ENCODE results near the gene AAK1. TPM values are rescaled to one million over a fixed set of nuclear protein-coding genes. Genes with fewer than 3 reads are reported as not detected.

Gene AAK1
- total and polyA plus RNA-seq, 10 of the 15 experiments (the other 5 are each of a cell fraction or from before 2014, with no cell fraction given): 2.9 to 41.4 (median 17.5) TPM

- intact Hi-C loops (cut with micrococcal nuclease; ENCODE audit: unreplicated experiment) (no loop called here), in situ Hi-C loops (cut with MboI) (no loop called here)
- H3K4me1 ChIP-seq (ENCODE audit: control insufficient read depth, insufficient read depth, low read length): peaks cover 24% of the 10 kb centered on the region
- H3K9me3 ChIP-seq (replicated peaks; ENCODE audit: control insufficient read depth, insufficient read depth, low read length): peaks cover 1% of the 10 kb centered on the region; the same call in 1 of the 3 replicates
- peaks cover 45% of the 10 kb centered on the region for H3K79me2 ChIP-seq (ENCODE audit: control insufficient read depth, insufficient read depth, low read length)
- ATAC-seq: no peak
- ChIA-PET SMC1A (ENCODE audit: uncharacterized antibody, unreplicated experiment) (no interaction called here), RAD21 (ENCODE audit: unreplicated experiment) (no interaction called here), POLR2A (no interaction called here), CTCF (interaction anchor here (0.6 kb wide), 1 partner anchor 20 kb away, joined by 3 read pairs; no protein-coding TSS in a partner anchor)
- 100% methylated on average over 3 of the region's 3 CpGs for WGBS (ENCODE audit: insufficient coverage, insufficient replicate concordance, low lambda C conversion rate, missing lambda C conversion rate)
- FAIRE-seq: no peak
- no peak overlapping the region for H3K9ac ChIP-seq (ENCODE audit: control insufficient read depth, insufficient read depth, low read length)
- no peak for DNase-seq (ENCODE audit: low read depth, low spot score)
- H3K4me2 ChIP-seq (ENCODE audit: control insufficient read depth, insufficient read depth): no peak overlapping the region
- BruUV-seq (replicated peaks): no TSS peak
- H3K27me3 ChIP-seq (replicated peaks in 1 of 2; ENCODE audit: control insufficient read depth in 2 of 2, insufficient read depth in 2 of 2, low read length in 1 of 2): no peaks in the 10 kb centered on the region
- TF ChIP-seq SUPT20H (IDR thresholded peaks at IDR 0.05; ENCODE audit: borderline replicate concordance, control insufficient read depth, low read depth, low read length): no peak
- no peak for TF ChIP-seq ATF2 (IDR thresholded peaks at IDR 0.05; ENCODE audit: low read length)
- TF ChIP-seq IRF4 (IDR thresholded peaks at IDR 0.05; ENCODE audit: low read depth, low read length): no peak
- TF ChIP-seq BMI1 (IDR thresholded peaks at IDR 0.05; ENCODE audit: borderline replicate concordance): no peak
- TF ChIP-seq TCF12 (IDR thresholded peaks at IDR 0.05; ENCODE audit: low read depth, low read length): no peak
- no peaks in the 10 kb centered on the region; a peak in 2 of 4 replicates for H3K36me3 ChIP-seq (ENCODE audit: control insufficient read depth in 2 of 2, insufficient read depth in 2 of 2, low read length in 1 of 2)
- H4K20me1 ChIP-seq (ENCODE audit: control insufficient read depth, insufficient read depth): no peaks in the 10 kb centered on the region
- no peak overlapping the region for H2AFZ ChIP-seq (ENCODE audit: control insufficient read depth, low read depth, low read length)
- no peak overlapping the region for H3K4me3 ChIP-seq
- H3K27ac ChIP-seq (ENCODE audit: control insufficient read depth, insufficient read depth): no peak overlapping the region
These were observed 22.1 kb downstream of the AAK1 start for GRCh38 chr2:69621440-69621839.

GRCh38 chr2:69620870-69621269, 22.7 kb downstream of the AAK1 start:
- RAD21 ChIA-PET (ENCODE audit: unreplicated experiment): no interaction called here
- no peak for TF ChIP-seq CHD4 (IDR thresholded peaks at IDR 0.05)
- TF ChIP-seq PML (IDR thresholded peaks at IDR 0.05; ENCODE audit: low read length): no peak
- no peak for TF ChIP-seq NKRF (conservative IDR thresholded peaks at IDR 0.05)
- no peak for TF ChIP-seq EP300 (IDR thresholded peaks at IDR 0.05; ENCODE audit: borderline replicate concordance in 1 of 2, control insufficient read depth in 1 of 2, low read depth in 2 of 2, low read length in 2 of 2)
- TF ChIP-seq EED (IDR thresholded peaks at IDR 0.05; ENCODE audit: low read depth): no peak
- no peak for TF ChIP-seq NFIC (IDR thresholded peaks at IDR 0.05; ENCODE audit: low read depth, low read length)
- TF ChIP-seq BACH1 (IDR thresholded peaks at IDR 0.05; ENCODE audit: borderline replicate concordance): no peak
- no peak for TF ChIP-seq RAD21 (IDR thresholded peaks at IDR 0.05; ENCODE audit: insufficient read depth, low read depth, low read length)
- no peak for TF ChIP-seq EGR1 (IDR thresholded peaks at IDR 0.05; ENCODE audit: borderline replicate concordance in 1 of 2, low read depth in 2 of 2, low read length in 2 of 2)

More at GRCh38 chr2:69620870-69621269, 22.7 kb downstream of the AAK1 start:
- FAIRE-seq (no peak), DNase-seq (ENCODE audit: low read depth, low spot score) (no peak), ATAC-seq (no peak)
- Histone ChIP-seq H3K9ac (ENCODE audit: control insufficient read depth, insufficient read depth, low read length) (no peak overlapping the region), H3K27ac (ENCODE audit: control insufficient read depth, insufficient read depth) (no peak overlapping the region), H3K4me1 (ENCODE audit: control insufficient read depth, insufficient read depth, low read length) (peaks cover 27% of the 10 kb centered on the region), H3K4me3 (no peak overlapping the region), H2AFZ (ENCODE audit: control insufficient read depth, low read depth, low read length) (no peak overlapping the region), H3K27me3 (replicated peaks in 1 of 2; ENCODE audit: control insufficient read depth in 2 of 2, insufficient read depth in 2 of 2, low read length in 1 of 2) (no peaks in the 10 kb centered on the region), H3K36me3 (ENCODE audit: control insufficient read depth in 2 of 2, insufficient read depth in 2 of 2, low read length in 1 of 2) (no peaks in the 10 kb centered on the region; a peak in 2 of 4 replicates), H3K4me2 (ENCODE audit: control insufficient read depth, insufficient read depth) (no peak overlapping the region), H3K9me3 (replicated peaks; ENCODE audit: control insufficient read depth, insufficient read depth, low read length) (peaks cover 1% of the 10 kb centered on the region; the same call in 1 of the 3 replicates), H4K20me1 (ENCODE audit: control insufficient read depth, insufficient read depth) (no peaks in the 10 kb centered on the region), H3K79me2 (ENCODE audit: control insufficient read depth, insufficient read depth, low read length) (peaks cover 48% of the 10 kb centered on the region)
- WGBS (ENCODE audit: insufficient coverage, insufficient replicate concordance, low lambda C conversion rate, missing lambda C conversion rate): 93% methylated on average over 7 of the region's 7 CpGs
- intact Hi-C loops (cut with micrococcal nuclease; ENCODE audit: unreplicated experiment): no loop called here
- BruUV-seq (replicated peaks): no TSS peak
- POLR2A ChIA-PET: interaction anchor here (1.4 kb wide), 1 partner anchor 22 kb away, joined by 3 read pairs; the partner anchor contains the start of gene AAK1
- SMC1A ChIA-PET (ENCODE audit: uncharacterized antibody, unreplicated experiment): interaction anchor here (0.6 to 1.0 kb wide), 2 partner anchors 24 to 150 kb away, joined by 3 to 4 read pairs; no protein-coding TSS in a partner anchor
- in situ Hi-C loops (cut with MboI): no loop called here
- CTCF ChIA-PET: interaction anchor here (0.6 kb wide), 2 partner anchors 55 to 104 kb away, joined by 3 read pairs; no protein-coding TSS in a partner anchor

Measured in GM12878 (cell line).